ENCODE results near the gene TMEM132C. TPM values are rescaled to one million over a fixed set of nuclear protein-coding genes. Genes with fewer than 3 reads are reported as not detected.

TMEM132C gene
- total RNA-seq, 1 experiment from 2014 or later, result not detected

DNA sequence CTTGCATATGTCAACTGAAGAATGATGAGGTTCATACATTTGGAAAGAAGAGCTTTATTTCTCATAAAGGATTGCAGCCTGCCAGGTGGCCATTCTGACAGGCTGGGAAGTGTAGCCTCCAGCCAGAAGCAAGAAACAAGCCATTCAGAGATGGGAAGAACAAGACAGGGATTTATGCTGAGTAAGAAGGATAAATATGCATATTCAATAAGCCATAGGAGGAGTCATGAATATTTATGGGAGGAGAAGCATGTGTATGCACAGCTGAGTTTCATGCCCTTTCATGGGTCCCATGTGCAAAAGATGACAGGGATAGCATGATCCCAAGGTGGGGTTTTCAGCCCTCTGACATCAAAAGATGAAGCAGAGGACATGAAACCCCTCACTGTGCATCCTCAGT, 269.8 kb downstream of the TMEM132C start:
- H3K36me3 Mint-ChIP-seq, result peaks cover 79% of the 10 kb centered on the region
- no peaks in the 10 kb centered on the region for H3K4me1 Mint-ChIP-seq
- ChIA-PET POLR2A (no interaction called here), CTCF (no interaction called here)
- H3K27ac Mint-ChIP-seq, result no peak overlapping the region
- H3K4me3 Mint-ChIP-seq, result no peak overlapping the region
- DNase-seq (ENCODE audit: low spot score) (no peak), ATAC-seq (no peak)
- TF ChIP-seq, protein P1, sequence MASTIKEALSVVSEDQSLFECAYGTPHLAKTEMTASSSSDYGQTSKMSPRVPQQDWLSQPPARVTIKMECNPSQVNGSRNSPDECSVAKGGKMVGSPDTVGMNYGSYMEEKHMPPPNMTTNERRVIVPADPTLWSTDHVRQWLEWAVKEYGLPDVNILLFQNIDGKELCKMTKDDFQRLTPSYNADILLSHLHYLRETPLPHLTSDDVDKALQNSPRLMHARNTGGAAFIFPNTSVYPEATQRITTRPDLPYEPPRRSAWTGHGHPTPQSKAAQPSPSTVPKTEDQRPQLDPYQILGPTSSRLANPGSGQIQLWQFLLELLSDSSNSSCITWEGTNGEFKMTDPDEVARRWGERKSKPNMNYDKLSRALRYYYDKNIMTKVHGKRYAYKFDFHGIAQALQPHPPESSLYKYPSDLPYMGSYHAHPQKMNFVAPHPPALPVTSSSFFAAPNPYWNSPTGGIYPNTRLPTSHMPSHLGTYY (CRISPR knock-in tag; IDR thresholded peaks at IDR 0.05), result no peak
- TF ChIP-seq ZNF396 (CRISPR knock-in tag; IDR thresholded peaks at IDR 0.05; ENCODE audit: borderline replicate concordance) (no peak), FOXJ3 (CRISPR knock-in tag; IDR thresholded peaks at IDR 0.05; ENCODE audit: borderline replicate concordance) (no peak), ELF4 (CRISPR knock-in tag; IDR thresholded peaks at IDR 0.05; ENCODE audit: low read depth) (no peak), CREB1 (CRISPR knock-in tag; IDR thresholded peaks at IDR 0.05) (no peak), CBFB (CRISPR knock-in tag; IDR thresholded peaks at IDR 0.05; ENCODE audit: low read depth) (no peak)
- TF ChIP-seq, protein P2, sequence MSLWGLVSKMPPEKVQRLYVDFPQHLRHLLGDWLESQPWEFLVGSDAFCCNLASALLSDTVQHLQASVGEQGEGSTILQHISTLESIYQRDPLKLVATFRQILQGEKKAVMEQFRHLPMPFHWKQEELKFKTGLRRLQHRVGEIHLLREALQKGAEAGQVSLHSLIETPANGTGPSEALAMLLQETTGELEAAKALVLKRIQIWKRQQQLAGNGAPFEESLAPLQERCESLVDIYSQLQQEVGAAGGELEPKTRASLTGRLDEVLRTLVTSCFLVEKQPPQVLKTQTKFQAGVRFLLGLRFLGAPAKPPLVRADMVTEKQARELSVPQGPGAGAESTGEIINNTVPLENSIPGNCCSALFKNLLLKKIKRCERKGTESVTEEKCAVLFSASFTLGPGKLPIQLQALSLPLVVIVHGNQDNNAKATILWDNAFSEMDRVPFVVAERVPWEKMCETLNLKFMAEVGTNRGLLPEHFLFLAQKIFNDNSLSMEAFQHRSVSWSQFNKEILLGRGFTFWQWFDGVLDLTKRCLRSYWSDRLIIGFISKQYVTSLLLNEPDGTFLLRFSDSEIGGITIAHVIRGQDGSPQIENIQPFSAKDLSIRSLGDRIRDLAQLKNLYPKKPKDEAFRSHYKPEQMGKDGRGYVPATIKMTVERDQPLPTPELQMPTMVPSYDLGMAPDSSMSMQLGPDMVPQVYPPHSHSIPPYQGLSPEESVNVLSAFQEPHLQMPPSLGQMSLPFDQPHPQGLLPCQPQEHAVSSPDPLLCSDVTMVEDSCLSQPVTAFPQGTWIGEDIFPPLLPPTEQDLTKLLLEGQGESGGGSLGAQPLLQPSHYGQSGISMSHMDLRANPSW (CRISPR knock-in tag; conservative IDR thresholded peaks at IDR 0.05; ENCODE audit: low read depth), result no peak
- TF ChIP-seq, protein P3, sequence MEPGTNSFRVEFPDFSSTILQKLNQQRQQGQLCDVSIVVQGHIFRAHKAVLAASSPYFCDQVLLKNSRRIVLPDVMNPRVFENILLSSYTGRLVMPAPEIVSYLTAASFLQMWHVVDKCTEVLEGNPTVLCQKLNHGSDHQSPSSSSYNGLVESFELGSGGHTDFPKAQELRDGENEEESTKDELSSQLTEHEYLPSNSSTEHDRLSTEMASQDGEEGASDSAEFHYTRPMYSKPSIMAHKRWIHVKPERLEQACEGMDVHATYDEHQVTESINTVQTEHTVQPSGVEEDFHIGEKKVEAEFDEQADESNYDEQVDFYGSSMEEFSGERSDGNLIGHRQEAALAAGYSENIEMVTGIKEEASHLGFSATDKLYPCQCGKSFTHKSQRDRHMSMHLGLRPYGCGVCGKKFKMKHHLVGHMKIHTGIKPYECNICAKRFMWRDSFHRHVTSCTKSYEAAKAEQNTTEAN (CRISPR knock-in tag; IDR thresholded peaks at IDR 0.05), result no peak
- TF ChIP-seq, protein P4, sequence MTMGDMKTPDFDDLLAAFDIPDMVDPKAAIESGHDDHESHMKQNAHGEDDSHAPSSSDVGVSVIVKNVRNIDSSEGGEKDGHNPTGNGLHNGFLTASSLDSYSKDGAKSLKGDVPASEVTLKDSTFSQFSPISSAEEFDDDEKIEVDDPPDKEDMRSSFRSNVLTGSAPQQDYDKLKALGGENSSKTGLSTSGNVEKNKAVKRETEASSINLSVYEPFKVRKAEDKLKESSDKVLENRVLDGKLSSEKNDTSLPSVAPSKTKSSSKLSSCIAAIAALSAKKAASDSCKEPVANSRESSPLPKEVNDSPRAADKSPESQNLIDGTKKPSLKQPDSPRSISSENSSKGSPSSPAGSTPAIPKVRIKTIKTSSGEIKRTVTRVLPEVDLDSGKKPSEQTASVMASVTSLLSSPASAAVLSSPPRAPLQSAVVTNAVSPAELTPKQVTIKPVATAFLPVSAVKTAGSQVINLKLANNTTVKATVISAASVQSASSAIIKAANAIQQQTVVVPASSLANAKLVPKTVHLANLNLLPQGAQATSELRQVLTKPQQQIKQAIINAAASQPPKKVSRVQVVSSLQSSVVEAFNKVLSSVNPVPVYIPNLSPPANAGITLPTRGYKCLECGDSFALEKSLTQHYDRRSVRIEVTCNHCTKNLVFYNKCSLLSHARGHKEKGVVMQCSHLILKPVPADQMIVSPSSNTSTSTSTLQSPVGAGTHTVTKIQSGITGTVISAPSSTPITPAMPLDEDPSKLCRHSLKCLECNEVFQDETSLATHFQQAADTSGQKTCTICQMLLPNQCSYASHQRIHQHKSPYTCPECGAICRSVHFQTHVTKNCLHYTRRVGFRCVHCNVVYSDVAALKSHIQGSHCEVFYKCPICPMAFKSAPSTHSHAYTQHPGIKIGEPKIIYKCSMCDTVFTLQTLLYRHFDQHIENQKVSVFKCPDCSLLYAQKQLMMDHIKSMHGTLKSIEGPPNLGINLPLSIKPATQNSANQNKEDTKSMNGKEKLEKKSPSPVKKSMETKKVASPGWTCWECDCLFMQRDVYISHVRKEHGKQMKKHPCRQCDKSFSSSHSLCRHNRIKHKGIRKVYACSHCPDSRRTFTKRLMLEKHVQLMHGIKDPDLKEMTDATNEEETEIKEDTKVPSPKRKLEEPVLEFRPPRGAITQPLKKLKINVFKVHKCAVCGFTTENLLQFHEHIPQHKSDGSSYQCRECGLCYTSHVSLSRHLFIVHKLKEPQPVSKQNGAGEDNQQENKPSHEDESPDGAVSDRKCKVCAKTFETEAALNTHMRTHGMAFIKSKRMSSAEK (CRISPR knock-in tag; IDR thresholded peaks at IDR 0.05; ENCODE audit: borderline replicate concordance), result no peak
- peaks cover 85% of the 10 kb centered on the region for H3K9me3 Mint-ChIP-seq
- H3K27me3 Mint-ChIP-seq (ENCODE audit: low read depth), result peaks cover 5% of the 10 kb centered on the region

DNA sequence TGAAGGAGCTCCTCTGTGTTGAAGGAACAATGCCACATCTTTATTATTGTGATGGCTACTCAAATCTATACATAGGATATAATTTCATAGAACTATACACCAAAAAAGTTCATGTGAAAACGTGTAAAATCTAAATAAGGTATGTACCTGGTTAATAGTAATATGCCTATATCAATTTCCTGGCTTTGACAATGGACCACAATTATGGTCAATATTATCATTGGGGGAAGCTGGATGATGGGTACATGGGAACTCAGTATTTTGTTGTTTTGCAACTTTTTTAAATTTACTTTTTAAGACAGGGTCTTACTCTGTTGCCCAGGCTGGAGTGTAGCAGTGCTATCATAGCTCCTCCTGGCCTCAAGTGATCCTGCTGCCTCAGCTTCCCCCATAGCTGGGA, 270.7 kb downstream of the TMEM132C start:
- no peaks in the 10 kb centered on the region for H3K4me1 Mint-ChIP-seq

More for the DNA sequence above, 270.7 kb downstream of the TMEM132C start:
- POLR2A ChIA-PET, result no interaction called here
- Mint-ChIP-seq H3K4me3 (no peak overlapping the region), H3K27me3 (ENCODE audit: low read depth) (peaks cover 5% of the 10 kb centered on the region), H3K27ac (no peak overlapping the region), H3K9me3 (peaks cover 80% of the 10 kb centered on the region), H3K36me3 (peaks cover 75% of the 10 kb centered on the region)
- ATAC-seq (no peak), DNase-seq (ENCODE audit: low spot score) (no peak)
- CTCF ChIA-PET, result no interaction called here
- TF ChIP-seq ZNF121 (CRISPR knock-in tag; IDR thresholded peaks at IDR 0.05) (no peak), FOXP1 (CRISPR knock-in tag; IDR thresholded peaks at IDR 0.05; ENCODE audit: borderline replicate concordance) (no peak), NR2C2 (CRISPR knock-in tag; IDR thresholded peaks at IDR 0.05) (no peak), ATF1 (CRISPR knock-in tag; IDR thresholded peaks at IDR 0.05) (no peak)
- TF ChIP-seq, protein P5, sequence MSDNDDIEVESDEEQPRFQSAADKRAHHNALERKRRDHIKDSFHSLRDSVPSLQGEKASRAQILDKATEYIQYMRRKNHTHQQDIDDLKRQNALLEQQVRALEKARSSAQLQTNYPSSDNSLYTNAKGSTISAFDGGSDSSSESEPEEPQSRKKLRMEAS (CRISPR knock-in tag; IDR thresholded peaks at IDR 0.05), result no peak
- TF ChIP-seq, protein P6, sequence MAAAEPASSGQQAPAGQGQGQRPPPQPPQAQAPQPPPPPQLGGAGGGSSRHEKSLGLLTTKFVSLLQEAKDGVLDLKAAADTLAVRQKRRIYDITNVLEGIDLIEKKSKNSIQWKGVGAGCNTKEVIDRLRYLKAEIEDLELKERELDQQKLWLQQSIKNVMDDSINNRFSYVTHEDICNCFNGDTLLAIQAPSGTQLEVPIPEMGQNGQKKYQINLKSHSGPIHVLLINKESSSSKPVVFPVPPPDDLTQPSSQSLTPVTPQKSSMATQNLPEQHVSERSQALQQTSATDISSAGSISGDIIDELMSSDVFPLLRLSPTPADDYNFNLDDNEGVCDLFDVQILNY (CRISPR knock-in tag; IDR thresholded peaks at IDR 0.05), result no peak

All from WTC11 (cell line).